Measurements from ENCODE around the gene GPR142.

GRCh38 chr17:74332017-74332650 lies 35.2 kb upstream of the GPR142 start:
- TF ChIP-seq CTCF (IDR thresholded peaks at IDR 0.05), result no peak
- no peak for TF ChIP-seq POLR2A (IDR thresholded peaks at IDR 0.05)
